Renal cortex interstitium (tissue), 11 donors: Measurements from ENCODE around the gene EARS2. TPM values are rescaled to one million over a fixed set of nuclear protein-coding genes. Genes with fewer than 3 reads are reported as not detected.
"Not testable (repeated sequence)": the region's sequence is repeated elsewhere in the genome, so short reads cannot be mapped to it uniquely, and the experiment has no call there.

Experiments
- DNase-seq, 11 donors: peaks; one replicate each; pipeline ENCODE4 v3.0.0-alpha.2; 2013; ENCODE audit warnings: low read depth in 9 of 11, low spot score in 4 of 11; ENCODE audit errors: extremely low read depth in 1 of 11
- polyA plus RNA-seq, 3 donors: library from polyadenylated mRNA; unstranded; fragments of 120-200 nt; gene quantifications; one replicate each; pipeline ENCODE4 v1.2.1, GENCODE V29; 2013; ENCODE audit not compliant: insufficient read length in 3 of 3

The EARS2 gene
- polyA plus RNA-seq, 3 donors, result 27.8 to 32.1 (median 28.9) TPM

DNA sequence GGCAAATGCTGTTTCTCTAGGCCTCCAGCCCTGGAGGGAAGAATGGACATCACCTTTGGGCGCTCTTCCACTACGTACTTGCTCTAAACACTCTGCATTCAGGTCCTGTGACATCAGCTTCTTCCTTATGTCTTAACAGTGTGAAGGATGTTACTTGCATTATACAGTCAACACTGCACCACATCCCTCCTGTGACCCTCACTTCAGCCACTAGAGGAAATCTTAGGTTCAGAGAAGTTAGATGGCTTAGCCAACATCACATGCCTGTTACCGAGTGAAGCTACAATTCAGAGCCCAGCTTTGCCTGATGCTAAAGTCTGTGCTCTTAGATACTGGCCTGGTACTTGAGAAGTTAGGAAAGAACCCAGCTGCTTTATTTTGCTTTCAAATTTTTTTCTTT, 18.7 kb upstream of the EARS2 start:
- no peak for DNase-seq

DNA sequence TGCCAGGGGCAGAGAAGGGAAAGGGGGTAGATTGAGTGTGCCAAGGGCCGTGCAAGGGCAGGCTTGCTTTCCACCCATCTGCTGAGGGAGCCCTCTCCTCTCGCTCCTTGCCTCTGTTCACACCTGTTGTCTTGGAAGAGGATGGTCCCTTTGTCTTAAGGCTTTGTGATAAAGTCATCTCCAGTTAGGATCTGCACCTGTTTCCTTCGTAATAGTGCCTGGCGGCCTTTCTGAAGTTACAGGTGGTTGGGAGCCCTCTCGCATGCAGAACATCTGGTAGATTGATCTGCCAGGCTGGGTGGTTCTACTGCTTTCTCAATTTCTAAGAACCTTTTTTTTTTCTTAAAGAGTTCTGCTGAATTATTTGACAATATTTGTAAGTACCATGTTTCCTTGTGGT, 16.7 kb upstream of the EARS2 start:
- DNase-seq, result no peak

DNA sequence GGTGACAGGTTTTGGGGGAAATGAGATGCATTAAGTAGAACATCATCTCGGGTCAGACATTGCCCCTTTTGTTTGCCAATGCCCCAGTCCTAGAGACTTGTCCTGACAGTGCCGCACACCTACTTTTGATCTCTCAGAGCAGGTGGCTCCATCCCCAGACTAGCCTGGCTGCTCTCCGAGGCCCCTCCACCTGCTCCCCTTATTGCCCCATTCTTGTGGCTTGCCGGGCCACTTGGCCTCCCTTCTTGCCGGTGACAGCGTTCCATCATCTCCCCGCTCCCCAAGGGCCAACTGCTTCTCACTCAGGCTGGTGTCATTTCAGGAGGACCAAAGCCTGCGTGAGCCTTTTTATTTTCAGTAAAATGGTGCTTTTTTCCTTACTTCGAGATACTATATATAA, 15.2 kb upstream of the EARS2 start:
- no peak for DNase-seq

GRCh38 chr16:23571895-23572294, 14.7 kb upstream of the EARS2 start:
- DNase-seq, result no peak

- no peak for DNase-seq
These were observed 14.0 kb upstream of the EARS2 start for GRCh38 chr16:23570992-23571632.

GRCh38 chr16:23567602-23568001, 10.5 kb upstream of the EARS2 start:
- no peak for DNase-seq

- no peak for DNase-seq
These were observed 9.6 kb upstream of the EARS2 start for GRCh38 chr16:23566724-23567123.

GRCh38 chr16:23564575-23565363, 7.6 kb upstream of the EARS2 start:
- DNase-seq, result no peak

- no peak for DNase-seq
These were observed 6.0 kb upstream of the EARS2 start for GRCh38 chr16:23563186-23563585.

DNA sequence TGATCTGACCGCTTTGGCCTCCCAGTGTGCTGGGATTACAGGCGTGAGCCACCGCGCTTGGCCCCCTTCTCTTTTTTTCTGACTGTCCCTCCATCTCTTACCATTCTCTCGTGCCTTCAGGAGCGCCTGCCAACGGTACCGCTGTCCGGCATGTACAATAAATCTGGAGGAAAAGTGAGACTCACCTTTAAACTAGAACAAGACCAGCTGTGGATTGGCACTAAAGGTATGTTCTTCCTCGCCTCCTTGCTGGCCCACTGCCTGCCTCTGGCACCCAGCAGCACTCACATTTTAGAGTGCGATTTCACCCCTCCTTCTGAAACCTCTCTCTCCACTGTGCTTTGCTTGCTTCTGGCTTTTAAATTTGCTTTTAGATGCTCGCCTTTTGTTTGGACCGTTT, 5.4 kb upstream of the EARS2 start:
- no peak for DNase-seq

GRCh38 chr16:23561586-23561985, 4.4 kb upstream of the EARS2 start:
- DNase-seq, result no peak

DNA sequence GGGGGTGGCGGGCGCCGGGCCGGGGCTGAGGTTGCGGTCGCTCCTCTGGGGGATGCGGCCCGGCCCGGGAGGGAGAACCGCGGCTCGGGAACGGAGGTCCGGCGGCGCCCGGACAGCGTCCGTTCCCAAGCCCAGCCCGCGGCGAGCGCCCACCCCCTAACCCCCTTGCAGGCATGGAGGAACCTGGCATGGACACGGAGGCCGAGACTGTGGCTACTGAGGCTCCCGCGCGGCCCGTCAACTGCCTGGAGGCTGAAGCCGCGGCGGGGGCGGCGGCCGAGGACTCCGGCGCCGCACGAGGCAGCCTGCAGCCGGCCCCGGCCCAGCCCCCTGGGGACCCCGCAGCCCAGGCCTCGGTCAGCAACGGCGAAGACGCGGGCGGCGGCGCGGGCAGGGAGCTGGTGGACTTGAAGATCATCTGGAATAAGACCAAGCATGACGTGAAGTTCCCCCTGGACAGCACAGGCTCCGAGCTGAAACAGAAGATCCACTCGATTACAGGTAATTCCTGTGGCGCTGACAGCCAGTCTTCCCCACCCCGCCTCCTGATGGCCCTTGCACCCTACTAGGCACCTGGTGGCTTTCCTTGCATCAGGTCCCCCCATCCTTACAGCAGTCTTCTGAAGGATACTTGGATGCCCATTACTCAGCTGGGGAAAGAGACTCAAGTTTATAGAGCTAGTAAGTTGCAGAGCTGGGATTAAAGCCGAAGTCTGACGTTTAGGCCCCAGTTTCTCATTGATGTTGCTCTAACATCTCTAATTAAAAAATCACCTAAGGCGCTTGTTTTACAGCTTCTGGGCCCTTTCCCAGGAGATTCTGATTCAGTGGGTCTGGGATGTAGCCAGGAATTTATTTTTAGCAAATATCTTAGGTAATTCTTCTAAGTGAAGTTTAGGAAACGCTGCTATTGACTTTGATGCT, 891 bp upstream of the EARS2 start:
- peak in 2 of 11 donors; percentile 4 to 9 for DNase-seq

DNA sequence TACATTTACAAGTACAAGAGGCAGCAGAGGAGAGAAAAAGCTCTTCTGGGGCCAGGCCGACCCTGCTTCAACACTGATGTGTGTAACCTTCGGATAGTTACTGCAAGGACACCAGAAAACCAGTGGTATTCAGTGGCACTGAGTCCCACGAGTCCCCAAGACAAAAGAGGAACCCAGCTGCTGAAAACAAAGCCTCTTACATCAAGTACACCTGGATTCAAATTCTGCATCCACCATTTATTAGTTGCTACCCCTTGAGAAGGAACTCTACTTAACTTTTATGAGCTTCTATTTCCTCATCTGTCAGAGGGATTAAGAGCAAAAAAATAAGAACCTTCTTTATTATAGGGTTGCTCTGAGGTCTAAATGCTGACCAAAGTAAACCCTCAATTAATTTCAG, 2.6 kb downstream of the EARS2 start:
- no peak for DNase-seq

DNA sequence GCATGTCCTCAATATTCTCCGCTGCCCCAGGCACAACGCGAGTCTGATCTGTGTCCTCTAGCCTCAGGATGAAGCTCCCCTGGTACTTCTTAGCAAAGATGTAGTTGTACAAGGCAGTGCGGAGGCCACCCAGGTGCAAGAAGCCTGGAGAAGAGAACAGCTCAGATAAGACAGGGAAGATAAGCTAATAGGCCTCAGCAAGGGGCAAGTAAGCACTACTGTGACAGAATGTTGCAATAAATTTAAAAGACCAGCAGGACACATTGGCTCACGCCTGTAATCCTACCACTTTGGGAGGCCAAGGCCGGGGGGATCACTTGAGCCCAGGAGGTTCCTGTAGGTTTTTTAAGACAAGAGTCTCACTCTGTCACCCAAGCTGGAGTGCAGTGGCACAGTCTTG, 5.0 kb downstream of the EARS2 start:
- no peak for DNase-seq

DNA sequence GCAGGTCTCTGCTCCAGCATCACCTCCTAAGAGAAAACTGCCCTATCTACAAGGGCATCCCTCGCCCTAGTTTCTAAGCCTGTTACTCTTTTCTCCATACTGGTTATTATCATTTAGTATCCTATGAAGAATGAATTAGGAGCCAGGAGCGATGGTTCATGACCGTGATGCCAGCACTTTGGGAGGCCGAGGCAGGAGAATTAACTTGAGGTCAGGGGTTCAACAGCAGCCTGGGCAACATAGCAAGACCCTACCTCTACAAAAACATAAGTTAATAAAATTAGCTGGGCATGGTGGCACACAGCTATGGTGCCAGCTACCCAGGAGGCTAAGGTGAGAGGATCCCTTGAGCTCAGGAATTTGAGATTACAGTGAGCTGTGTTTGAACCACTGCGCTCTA, 7.2 kb downstream of the EARS2 start:
- DNase-seq, result no peak

GRCh38 chr16:23544436-23544835, 12.7 kb downstream of the EARS2 start:
- DNase-seq, result no peak

DNA sequence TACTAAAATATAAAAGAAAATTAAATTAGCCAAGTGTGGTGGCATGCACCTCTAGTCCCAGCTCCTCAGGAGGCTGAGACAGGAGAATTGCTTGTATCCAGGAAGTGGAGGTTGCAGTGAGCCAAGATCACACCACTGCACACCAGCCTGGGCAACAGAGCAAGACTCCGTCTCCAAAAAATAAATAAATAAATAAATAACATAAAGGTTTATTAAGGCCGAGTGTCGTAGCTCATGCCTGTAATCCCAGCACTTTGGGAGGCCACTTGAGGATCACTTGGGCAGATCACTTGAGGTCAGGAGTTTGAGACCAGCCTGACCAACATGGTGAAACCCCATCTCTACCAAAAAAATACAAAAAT, 16.4 kb downstream of the EARS2 start:
- not testable (repeated sequence) for DNase-seq

DNA sequence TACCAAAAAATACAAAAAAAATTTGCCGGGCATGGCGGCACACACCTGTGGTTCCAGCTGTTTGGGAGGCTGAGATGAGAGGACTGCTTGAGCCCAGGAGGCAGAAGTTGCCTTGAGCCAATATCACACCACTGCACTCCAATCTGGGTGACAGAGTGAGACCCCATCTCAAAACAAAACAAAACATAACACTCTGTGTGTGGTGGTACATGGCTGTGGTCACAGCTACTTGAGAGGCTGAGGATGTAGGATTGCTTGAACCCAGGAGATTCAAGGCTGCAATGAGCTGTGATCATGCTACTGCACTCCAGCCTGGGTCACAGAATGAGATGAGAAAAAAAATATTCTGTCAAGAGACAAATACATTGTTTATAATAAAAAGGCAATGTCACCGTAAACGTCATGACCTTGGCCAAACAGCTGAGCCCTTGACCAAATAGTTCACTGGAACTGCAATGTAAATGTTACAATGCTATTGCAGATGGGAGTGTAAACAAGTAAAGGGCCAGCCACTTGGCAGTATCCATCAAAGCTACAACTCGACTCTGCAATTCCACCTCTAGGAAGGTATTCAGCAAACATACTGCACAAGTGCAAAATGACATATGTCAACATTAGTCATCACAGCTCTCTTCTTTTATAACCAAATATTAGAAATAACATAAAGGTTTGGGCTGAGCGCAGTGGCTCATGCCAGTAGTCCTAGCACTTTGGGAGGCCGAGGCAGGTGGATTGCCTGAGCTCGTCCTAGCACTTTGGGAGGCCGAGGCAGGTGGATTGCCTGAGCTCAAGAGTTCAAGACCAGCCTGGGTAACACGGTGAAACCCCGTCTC, 16.9 kb downstream of the EARS2 start:
- no peak for DNase-seq

DNA sequence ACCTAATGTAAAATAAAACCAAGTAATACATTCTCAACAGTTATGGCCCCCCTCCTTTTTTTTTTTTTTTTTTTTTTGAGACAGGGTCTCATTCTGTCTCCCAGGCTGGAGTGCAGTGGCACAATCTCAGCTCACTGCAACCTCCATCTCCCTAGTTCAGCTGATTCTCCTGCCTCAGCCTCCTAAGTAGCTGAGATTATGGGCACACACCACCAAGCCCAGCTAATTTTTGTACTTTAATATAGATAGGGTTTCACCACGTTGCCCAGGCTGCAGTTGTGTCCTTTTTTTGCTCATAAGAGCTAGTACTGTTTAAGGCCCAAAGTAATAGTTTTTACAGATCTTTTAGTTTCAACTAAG, 18.3 kb downstream of the EARS2 start:
- DNase-seq, result no peak
